ENCODE results near the gene PARD3. TPM values are rescaled to one million over a fixed set of nuclear protein-coding genes. Genes with fewer than 3 reads are reported as not detected.

PARD3 gene
- total RNA-seq, 1 experiment from 2014 or later, result 46.3 TPM

DNA sequence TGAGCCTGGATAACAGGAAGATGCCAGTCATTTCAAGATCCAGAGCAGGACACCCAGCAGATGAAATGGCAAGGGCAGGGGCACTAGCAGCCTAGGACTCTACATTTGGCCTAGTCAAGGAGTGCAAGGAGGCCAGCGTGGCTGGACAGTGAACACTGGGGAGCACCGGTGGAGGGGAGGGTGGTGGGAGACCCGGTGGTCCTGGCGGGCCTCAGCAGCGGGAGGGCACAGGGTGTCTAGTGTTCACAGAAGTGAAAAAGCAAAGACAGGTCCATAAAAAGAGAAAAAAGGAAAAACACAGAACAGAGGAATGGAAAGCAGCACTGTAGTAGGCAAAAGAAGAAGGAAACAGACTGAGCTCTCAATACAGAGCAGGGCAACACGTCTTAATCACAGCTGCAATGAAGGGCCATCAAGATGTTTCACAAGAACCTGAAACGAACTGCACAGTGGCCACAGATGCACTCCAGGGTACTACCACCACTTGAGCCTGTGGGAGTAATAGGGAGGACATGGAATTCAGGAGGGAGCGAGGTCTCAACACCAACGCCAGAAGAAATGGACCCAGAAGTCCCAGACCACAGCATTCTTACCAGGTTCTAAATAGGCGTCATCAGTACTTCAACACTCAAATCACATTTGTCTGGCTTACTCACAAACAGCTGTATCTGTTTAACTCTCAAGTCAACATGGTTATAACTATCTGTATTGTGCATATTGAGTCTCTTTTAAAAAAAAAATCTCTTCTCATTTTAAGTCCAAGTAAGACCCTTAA, 573.7 kb downstream of the PARD3 start (continued):
- TF ChIP-seq FOSL1 (IDR thresholded peaks at IDR 0.05; ENCODE audit: low read depth) (no peak), JUND (IDR thresholded peaks at IDR 0.05) (no peak)

DNA sequence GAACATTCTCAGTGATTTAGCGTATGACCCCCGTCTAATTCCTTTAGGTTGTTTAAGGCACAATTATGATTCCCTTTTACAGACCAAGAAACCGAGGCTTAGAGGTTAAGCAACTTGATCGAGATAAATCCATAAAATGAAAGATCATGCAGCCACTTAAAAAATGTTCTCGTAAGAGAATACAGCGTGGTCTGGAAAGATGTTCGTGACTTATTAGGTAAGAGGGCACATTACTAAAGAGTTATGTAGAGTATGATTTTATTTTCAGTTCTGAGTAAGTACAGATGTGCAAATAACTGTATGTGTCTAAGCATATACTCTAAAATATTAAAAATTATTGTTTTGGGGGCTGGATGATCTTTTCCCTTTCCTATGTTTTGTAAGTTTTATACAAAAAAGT, 575.1 kb downstream of the PARD3 start:
- ChIA-PET POLR2A (no interaction called here), CTCF (no interaction called here), RAD21 (ENCODE audit: low non-redundant PET in 1 of 2, low total read pairs in 2 of 2, uncharacterized antibody in 2 of 2, unreplicated experiment in 2 of 2) (no interaction called here)
- no TSS peak for BruUV-seq (replicated peaks)
- Histone ChIP-seq H3K4me2 (ENCODE audit: low read length) (no peak overlapping the region), H2AFZ (ENCODE audit: low read depth, low read length, poor library complexity, severe bottlenecking) (no peak overlapping the region), H3K9me3 (ENCODE audit: control insufficient read depth in 1 of 2, insufficient read depth in 1 of 2, low read depth in 1 of 2, low read length in 2 of 2) (no peaks in the 10 kb centered on the region), H3K36me3 (ENCODE audit: control insufficient read depth in 1 of 2, insufficient read depth in 2 of 2, low read length in 2 of 2) (no peaks in the 10 kb centered on the region), H3K27me3 (ENCODE audit: insufficient read depth, low read length) (no peaks in the 10 kb centered on the region), H3K9me2 (ENCODE audit: insufficient read depth) (no peaks in the 10 kb centered on the region), H3K9ac (ENCODE audit: low read length) (no peak overlapping the region), H4K20me1 (ENCODE audit: insufficient read depth) (no peaks in the 10 kb centered on the region), H3K4me3 (replicated peaks in 1 of 2; ENCODE audit: low read depth in 1 of 2, low read length in 2 of 2) (no peak overlapping the region), H3K79me2 (ENCODE audit: insufficient read depth, low read length) (no peaks in the 10 kb centered on the region), H3K27ac (ENCODE audit: low read depth, low read length) (no peak overlapping the region), H3K4me1 (ENCODE audit: control insufficient read depth in 1 of 2, insufficient read depth in 2 of 2, low read length in 2 of 2) (no peaks in the 10 kb centered on the region)
- intact Hi-C loops (cut with micrococcal nuclease), result no loop called here
- TF ChIP-seq FOSL1 (IDR thresholded peaks at IDR 0.05; ENCODE audit: low read depth) (no peak), ZNF274 (IDR thresholded peaks at IDR 0.05; ENCODE audit: low read depth, low read length) (no peak)
- TF ChIP-seq, protein P1, sequence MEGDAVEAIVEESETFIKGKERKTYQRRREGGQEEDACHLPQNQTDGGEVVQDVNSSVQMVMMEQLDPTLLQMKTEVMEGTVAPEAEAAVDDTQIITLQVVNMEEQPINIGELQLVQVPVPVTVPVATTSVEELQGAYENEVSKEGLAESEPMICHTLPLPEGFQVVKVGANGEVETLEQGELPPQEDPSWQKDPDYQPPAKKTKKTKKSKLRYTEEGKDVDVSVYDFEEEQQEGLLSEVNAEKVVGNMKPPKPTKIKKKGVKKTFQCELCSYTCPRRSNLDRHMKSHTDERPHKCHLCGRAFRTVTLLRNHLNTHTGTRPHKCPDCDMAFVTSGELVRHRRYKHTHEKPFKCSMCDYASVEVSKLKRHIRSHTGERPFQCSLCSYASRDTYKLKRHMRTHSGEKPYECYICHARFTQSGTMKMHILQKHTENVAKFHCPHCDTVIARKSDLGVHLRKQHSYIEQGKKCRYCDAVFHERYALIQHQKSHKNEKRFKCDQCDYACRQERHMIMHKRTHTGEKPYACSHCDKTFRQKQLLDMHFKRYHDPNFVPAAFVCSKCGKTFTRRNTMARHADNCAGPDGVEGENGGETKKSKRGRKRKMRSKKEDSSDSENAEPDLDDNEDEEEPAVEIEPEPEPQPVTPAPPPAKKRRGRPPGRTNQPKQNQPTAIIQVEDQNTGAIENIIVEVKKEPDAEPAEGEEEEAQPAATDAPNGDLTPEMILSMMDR (IDR thresholded peaks at IDR 0.05 in 2 of 3, conservative IDR thresholded peaks at IDR 0.05 in 1 of 3; ENCODE audit: borderline replicate concordance in 1 of 3, insufficient read depth in 1 of 3, low read depth in 2 of 3, low read length in 2 of 3), result no peak
- TF ChIP-seq, protein P2, sequence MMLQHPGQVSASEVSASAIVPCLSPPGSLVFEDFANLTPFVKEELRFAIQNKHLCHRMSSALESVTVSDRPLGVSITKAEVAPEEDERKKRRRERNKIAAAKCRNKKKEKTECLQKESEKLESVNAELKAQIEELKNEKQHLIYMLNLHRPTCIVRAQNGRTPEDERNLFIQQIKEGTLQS (IDR thresholded peaks at IDR 0.05), result no peak
- no peak for ATAC-seq
- no peak for DNase-seq (ENCODE audit: low read depth, low spot score)

Data from HCT116 (cell line).